SU-DHL-6 (cell line): ENCODE data around the gene SGMS2.

Source experiments
- EZH2phosphoT487 ChIP-seq: fragments of 200-600 bp; sonication (generic), shearing (Covaris generic); conservative IDR thresholded peaks from 2 replicates; pipeline ENCODE4 v1.6.1; 2018; ENCODE audit warnings: mild to moderate bottlenecking, antibody characterized with exemption, low read length, moderate library complexity, mixed read lengths
- TF ChIP-seq, protein P1 (sequence below): fragments of 200-600 bp; sonication (generic); IDR thresholded peaks from one replicate; pipeline ENCODE4 v1.5.1; 2017; ENCODE audit warnings: antibody characterized with exemption, mild to moderate bottlenecking, low read length, moderate library complexity; ENCODE audit not compliant: insufficient read depth, poor library complexity, severe bottlenecking

DNA sequence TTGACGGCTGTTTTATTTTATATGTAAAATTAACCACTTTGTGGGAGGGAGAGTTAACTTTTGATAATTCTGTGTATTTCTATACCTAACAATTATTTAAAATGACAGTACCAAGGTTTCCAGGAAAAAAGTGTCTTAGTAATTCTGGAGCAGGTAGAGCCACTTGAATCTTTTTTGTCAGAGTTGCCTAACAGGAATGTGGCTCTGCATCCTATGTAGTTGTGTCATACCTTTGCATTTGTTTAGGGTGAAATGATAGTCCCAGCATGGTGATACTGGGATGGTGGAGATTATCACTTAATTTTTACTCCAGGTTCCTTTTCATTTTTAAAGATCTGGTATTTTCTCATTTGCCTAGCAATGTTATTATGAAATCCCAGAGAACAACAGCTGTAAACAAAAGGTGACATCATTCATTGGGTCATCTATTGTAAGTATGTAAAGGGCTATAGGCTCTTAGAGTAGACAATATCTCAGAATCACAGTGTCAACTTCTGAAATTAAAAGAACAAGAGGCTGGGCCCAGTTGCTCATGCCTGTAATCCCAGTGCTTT is 9.6 kb downstream of the SGMS2 start:
- TF ChIP-seq, protein P1, sequence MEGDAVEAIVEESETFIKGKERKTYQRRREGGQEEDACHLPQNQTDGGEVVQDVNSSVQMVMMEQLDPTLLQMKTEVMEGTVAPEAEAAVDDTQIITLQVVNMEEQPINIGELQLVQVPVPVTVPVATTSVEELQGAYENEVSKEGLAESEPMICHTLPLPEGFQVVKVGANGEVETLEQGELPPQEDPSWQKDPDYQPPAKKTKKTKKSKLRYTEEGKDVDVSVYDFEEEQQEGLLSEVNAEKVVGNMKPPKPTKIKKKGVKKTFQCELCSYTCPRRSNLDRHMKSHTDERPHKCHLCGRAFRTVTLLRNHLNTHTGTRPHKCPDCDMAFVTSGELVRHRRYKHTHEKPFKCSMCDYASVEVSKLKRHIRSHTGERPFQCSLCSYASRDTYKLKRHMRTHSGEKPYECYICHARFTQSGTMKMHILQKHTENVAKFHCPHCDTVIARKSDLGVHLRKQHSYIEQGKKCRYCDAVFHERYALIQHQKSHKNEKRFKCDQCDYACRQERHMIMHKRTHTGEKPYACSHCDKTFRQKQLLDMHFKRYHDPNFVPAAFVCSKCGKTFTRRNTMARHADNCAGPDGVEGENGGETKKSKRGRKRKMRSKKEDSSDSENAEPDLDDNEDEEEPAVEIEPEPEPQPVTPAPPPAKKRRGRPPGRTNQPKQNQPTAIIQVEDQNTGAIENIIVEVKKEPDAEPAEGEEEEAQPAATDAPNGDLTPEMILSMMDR: no peak
- no peak for TF ChIP-seq EZH2phosphoT487
